ENCODE measurements around the gene ACOT6.
"Not testable (repeated sequence)": the region's sequence is repeated elsewhere in the genome, so short reads cannot be mapped to it uniquely, and the experiment has no call there.

ACOT6 gene, protein sequence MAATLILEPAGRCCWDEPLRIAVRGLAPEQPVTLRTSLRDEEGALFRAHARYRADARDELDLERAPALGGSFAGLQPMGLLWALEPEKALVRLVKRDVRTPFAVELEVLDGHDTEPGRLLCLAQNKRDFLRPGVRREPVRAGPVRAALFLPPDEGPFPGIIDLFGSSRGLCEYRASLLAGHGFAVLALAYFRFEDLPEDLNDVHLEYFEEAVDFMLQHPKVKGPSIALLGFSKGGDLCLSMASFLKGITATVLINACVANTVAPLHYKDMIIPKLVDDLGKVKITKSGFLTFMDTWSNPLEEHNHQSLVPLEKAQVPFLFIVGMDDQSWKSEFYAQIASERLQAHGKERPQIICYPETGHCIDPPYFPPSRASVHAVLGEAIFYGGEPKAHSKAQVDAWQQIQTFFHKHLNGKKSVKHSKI

DNA sequence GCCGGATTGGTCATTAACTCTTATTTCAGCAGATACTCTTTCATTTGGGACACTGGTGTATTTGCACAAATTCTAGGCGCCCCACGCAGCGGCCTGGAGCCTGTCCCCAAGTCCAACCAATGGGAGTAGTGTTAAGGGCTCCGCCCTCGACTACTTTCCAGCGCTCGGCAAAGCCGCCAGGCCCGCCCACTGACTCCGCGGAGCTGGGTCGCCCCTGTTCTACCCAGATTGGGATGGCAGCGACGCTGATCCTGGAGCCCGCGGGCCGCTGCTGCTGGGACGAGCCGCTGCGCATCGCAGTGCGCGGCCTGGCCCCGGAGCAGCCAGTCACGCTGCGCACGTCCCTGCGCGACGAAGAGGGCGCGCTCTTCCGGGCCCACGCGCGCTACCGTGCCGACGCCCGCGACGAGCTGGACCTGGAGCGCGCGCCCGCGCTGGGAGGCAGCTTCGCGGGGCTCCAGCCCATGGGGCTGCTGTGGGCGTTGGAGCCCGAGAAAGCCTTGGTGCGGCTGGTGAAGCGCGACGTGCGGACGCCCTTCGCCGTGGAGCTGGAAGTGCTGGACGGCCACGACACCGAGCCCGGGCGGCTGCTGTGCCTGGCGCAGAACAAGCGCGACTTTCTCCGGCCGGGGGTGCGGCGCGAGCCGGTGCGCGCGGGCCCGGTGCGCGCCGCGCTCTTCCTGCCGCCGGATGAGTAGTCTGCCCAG lies at the start of gene ACOT6:
TSS of gene ACOT6 (plus strand) at position 179 of the 707 bp plus-strand sequence. CDS start at position 234, 55 bp downstream.
- DNase-seq (ENCODE audit: extremely low read depth, low read depth) = no peak
- H3K4me3 ChIP-seq (replicated peaks; ENCODE audit: low read depth, low read length) = peak within 1 kb of the TSS; percentile 49
- TF ChIP-seq, protein P1, sequence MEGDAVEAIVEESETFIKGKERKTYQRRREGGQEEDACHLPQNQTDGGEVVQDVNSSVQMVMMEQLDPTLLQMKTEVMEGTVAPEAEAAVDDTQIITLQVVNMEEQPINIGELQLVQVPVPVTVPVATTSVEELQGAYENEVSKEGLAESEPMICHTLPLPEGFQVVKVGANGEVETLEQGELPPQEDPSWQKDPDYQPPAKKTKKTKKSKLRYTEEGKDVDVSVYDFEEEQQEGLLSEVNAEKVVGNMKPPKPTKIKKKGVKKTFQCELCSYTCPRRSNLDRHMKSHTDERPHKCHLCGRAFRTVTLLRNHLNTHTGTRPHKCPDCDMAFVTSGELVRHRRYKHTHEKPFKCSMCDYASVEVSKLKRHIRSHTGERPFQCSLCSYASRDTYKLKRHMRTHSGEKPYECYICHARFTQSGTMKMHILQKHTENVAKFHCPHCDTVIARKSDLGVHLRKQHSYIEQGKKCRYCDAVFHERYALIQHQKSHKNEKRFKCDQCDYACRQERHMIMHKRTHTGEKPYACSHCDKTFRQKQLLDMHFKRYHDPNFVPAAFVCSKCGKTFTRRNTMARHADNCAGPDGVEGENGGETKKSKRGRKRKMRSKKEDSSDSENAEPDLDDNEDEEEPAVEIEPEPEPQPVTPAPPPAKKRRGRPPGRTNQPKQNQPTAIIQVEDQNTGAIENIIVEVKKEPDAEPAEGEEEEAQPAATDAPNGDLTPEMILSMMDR (IDR thresholded peaks at IDR 0.05; ENCODE audit: low read depth, low read length, missing control alignments) = no peak

DNA sequence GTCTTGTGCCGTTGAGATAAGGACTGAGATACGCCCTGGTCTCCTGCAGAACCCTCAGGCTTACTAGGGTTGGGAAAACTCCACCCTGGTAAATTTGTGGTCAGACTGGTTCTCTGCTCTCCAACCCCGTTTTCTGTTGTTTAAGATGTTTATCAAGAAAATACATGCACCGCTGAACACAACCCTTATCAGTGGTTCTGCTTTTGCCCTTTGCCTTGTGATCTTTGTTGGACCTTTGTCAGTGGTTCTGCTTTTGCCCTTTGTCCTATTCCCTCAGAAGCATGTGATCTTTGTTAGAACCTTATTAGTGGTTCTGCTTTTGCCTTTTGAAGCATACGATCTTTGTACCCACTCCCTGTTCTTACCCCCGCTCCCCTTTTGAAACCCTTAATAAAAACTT lies 49.6 kb upstream of the ACOT6 start:
- DNase-seq (ENCODE audit: extremely low read depth, low read depth) = not testable (repeated sequence)

DNA sequence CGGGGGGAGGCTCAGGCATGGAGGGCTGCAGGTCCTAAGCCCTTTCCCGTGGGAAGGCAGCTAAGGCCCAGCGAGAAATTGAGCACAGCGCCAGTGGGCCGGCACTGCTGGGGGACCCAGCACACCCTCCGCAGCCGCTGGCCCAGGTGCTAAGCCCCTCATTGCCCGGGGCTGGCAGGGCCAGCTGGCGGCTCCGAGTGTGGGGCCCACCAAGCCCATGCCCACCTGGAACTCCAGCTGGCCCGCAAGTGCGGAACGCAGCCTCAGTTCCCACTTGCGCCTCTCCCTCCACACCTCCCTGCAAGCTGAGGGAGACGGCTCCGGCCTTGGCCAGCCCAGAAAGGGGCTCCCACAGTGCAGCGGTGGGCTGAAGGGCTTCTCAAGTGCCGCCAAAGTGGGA lies 45.9 kb upstream of the ACOT6 start:
- not testable (repeated sequence) for H3K4me3 ChIP-seq (replicated peaks; ENCODE audit: low read depth, low read length); DNase-seq (ENCODE audit: extremely low read depth, low read depth)

More for the DNA sequence above, 49.6 kb upstream of the ACOT6 start:
- H3K4me3 ChIP-seq (replicated peaks; ENCODE audit: low read depth, low read length) = not testable (repeated sequence)

DNA sequence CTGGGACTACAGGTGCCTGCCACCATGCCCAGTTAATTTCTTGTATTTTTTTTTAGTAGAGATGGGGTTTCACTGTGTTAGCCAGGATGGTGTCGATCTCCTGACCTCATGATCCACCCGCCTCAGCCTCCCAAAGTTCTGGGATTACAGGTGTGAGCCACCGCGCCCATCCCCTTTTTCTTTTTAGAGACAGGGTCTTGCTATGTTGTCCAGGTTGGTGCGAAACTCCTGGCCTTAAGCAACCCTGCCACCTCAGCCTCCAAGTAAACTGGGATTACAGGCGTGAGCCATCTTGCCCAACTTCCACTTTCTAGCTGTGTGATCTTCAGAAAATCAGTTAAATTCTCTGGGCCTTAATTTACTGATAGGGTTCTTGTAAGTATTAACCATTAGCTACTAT lies 45.4 kb upstream of the ACOT6 start:
- DNase-seq (ENCODE audit: extremely low read depth, low read depth); H3K4me3 ChIP-seq (replicated peaks; ENCODE audit: low read depth, low read length): not testable (repeated sequence)

DNA sequence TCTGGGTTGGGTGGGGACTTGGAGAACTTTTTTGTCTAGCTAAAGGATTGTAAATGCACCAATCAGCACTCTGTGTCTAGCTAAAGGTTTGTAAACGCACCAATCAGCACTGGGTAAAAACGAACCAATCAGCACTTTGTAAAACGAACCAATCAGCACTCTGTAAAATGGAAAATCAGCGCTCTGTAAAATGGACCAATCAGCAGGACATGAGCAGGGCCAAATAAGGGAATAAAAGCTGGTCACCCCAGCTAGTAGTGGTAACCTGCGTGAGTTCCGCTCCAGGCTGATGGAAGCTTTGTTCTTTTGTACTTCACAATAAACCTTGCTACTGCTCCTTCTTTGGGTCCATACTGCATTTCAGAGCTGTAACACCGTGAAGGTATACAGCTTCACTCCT lies 45.0 kb upstream of the ACOT6 start:
- TF ChIP-seq, protein P1 (IDR thresholded peaks at IDR 0.05; ENCODE audit: low read depth, low read length, missing control alignments) = no peak

DNA sequence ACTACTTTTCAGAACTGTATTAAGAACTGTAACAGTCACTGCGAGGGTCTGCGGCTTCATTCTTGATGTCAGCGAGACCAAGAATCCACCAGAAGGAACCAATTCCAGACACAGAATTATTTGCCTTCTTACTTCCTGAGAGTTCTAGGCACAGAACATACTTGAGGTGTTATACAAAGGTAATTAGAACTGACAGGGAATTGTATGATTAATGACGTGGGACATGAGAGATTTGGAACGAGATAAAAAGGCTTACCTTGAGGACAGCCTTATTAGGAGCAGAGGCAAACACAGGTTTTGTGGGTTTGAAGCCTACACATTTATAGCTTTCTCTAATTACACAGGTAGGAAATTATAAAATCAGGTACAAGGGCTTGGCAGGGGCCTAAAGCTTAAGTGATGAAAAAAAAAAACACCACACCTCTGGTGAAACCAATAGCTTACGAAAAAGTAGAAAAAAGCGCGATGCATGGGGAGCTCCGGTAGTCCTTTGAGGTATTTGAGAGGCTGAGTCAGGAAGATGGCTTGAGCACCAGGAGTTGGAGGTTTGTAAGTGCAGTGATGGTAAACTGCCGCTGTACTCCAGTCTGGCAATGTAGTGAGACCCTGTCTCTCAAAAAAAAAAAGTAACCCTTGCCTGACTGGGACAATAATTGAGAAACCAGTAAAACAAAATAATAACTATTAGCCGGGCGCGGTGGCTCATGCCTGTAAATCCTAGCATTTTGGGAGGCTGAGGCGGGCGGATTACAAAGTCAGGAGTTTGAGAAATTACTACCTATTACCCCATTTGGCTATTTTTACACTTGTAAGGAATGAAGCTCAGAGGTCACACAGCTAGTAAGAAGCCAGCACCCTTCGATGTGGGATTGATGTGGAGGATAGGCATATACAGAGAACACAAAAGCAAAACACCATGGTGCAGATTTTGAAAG lies 44.1 kb upstream of the ACOT6 start:
- H3K4me3 ChIP-seq (replicated peaks; ENCODE audit: low read depth, low read length) = peak overlapping the region; percentile 56
- TF ChIP-seq, protein P1 (IDR thresholded peaks at IDR 0.05; ENCODE audit: low read depth, low read length, missing control alignments) = no peak
- no peak for DNase-seq (ENCODE audit: extremely low read depth, low read depth)

More for the DNA sequence above, 45.0 kb upstream of the ACOT6 start:
- no peak overlapping the region for H3K4me3 ChIP-seq (replicated peaks; ENCODE audit: low read depth, low read length)
- no peak for DNase-seq (ENCODE audit: extremely low read depth, low read depth)

DNA sequence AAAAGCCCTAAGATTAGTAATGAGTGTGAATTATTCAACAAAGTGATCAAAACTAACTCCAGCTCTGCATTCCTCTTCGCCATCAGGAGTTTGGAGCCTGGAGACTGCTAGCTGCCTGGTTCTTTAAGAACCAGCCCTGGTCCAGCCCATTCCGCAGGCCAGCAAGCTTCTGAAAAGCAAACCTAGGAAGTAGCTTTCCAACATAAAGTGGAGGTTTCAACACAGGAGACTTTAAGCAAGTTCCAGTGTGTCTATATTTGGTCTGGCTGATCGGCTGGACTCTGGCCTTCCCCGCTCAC lies 43.5 kb upstream of the ACOT6 start:
- DNase-seq (ENCODE audit: extremely low read depth, low read depth) = not testable (repeated sequence)
- peak overlapping the region; percentile 56 for H3K4me3 ChIP-seq (replicated peaks; ENCODE audit: low read depth, low read length)

DNA sequence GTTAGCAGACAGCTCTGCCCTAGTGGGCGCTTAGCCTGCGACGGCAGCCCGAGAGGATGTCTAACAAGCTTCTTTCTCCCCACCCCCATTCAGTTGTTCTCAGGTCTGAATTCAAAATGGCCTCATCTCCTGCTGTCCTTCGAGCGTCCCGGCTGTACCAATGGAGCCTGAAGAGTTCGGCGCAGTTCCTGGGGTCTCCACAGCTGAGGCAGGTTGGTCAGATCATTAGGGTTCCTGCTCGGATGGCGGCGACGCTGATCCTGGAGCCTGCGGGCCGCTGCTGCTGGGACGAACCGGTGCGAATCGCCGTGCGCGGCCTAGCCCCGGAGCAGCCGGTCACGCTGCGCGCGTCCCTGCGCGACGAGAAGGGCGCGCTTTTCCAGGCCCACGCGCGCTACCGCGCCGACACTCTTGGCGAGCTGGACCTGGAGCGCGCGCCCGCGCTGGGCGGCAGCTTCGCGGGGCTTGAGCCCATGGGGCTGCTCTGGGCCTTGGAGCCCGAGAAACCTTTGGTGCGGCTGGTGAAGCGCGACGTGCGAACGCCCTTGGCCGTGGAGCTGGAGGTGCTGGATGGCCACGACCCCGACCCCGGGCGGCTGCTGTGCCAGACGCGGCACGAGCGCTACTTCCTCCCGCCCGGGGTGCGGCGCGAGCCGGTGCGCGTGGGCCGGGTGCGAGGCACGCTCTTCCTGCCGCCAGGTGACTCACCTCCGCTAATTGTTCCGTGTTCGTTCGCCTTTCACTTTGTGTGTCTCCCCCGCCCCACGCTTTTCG lies 42.9 kb upstream of the ACOT6 start, which contains the start of gene ACOT2:
TSS of gene ACOT2 (plus strand) at position 29 of the 774 bp plus-strand sequence. CDS start at position 57, 28 bp downstream.
- H3K4me3 ChIP-seq (replicated peaks; ENCODE audit: low read depth, low read length) = peak within 1 kb of the TSS; percentile 56
- peak; percentile 74 for DNase-seq (ENCODE audit: extremely low read depth, low read depth)
